Measurements from ENCODE around the gene KRTAP4-8. TPM values are rescaled to one million over a fixed set of nuclear protein-coding genes. Genes with fewer than 3 reads are reported as not detected.
"Not testable (repeated sequence)": the region's sequence is repeated elsewhere in the genome, so short reads cannot be mapped to it uniquely, and the experiment has no call there.

KRTAP4-8 gene
- total RNA-seq (not detected), polyA plus RNA-seq (0.02 TPM)
- long read RNA-seq, donor 1: 0 reads
- long read RNA-seq, donor 2: 0 reads
- long read RNA-seq, donor 3: 0 reads
- long read RNA-seq, donor 4: 0 reads
- long read RNA-seq, donor 5: 0 reads
- long read RNA-seq, donor 6: 0 reads
- long read RNA-seq, donor 7: 0 reads
- long read RNA-seq, donor 8: 0 reads
- long read RNA-seq, donor 9: 0 reads
- long read RNA-seq, donor 10: 0 reads

- DNase-seq (ENCODE audit: low read depth in 6 of 9, low spot score in 9 of 9): no peak
- H3K4me1 ChIP-seq (ENCODE audit: control insufficient read depth in 2 of 2, insufficient read depth in 2 of 2, low read length in 2 of 2): no peaks in the 10 kb centered on the region
- WGBS: 92% methylated on average over 4 of the region's 4 CpGs
Observed at GRCh38 chr17:41098042-41098441, at the start of gene KRTAP4-8. KRTAP4-8 (minus strand) TSS chr17:41098142; CDS start chr17:41098084, 58 bp downstream.

GRCh38 chr17:41145261-41145660, 47.3 kb upstream of the KRTAP4-8 start:
- Histone ChIP-seq H3K4me1 (ENCODE audit: control insufficient read depth in 2 of 2, insufficient read depth in 2 of 2, low read length in 2 of 2) (no peaks in the 10 kb centered on the region), H3K36me3 (ENCODE audit: control insufficient read depth in 2 of 2, insufficient read depth in 2 of 2, low read length in 1 of 2) (no peaks in the 10 kb centered on the region), H3K4me3 (ENCODE audit: low read length in 2 of 2) (no peak overlapping the region), H3K9me3 (ENCODE audit: control insufficient read depth in 2 of 2, insufficient read depth in 1 of 2, low read length in 1 of 2) (peaks cover under 1 to 1% of the 10 kb centered on the region in 2 donors), H3K27ac (ENCODE audit: low read depth in 1 of 2, low read length in 1 of 2) (no peak overlapping the region), H3K27me3 (ENCODE audit: control insufficient read depth in 2 of 2, insufficient read depth in 1 of 2, low read length in 1 of 2) (no peaks in the 10 kb centered on the region)
- WGBS: 95% methylated on average over 2 of the region's 2 CpGs
- no peak for DNase-seq (ENCODE audit: low read depth in 6 of 9, low spot score in 9 of 9)

More at GRCh38 chr17:41098042-41098441, at the start of gene KRTAP4-8:
- no peaks in the 10 kb centered on the region for H3K36me3 ChIP-seq (ENCODE audit: control insufficient read depth in 2 of 2, insufficient read depth in 2 of 2, low read length in 1 of 2)
- no peak within 1 kb of the TSS for H3K4me3 ChIP-seq (ENCODE audit: low read length in 2 of 2)
- no peaks in the 10 kb centered on the region for H3K9me3 ChIP-seq (ENCODE audit: control insufficient read depth in 2 of 2, insufficient read depth in 1 of 2, low read length in 1 of 2)
- no peak within 1 kb of the TSS for H3K27ac ChIP-seq (ENCODE audit: low read depth in 1 of 2, low read length in 1 of 2)
- no peaks in the 10 kb centered on the region for H3K27me3 ChIP-seq (ENCODE audit: control insufficient read depth in 2 of 2, insufficient read depth in 1 of 2, low read length in 1 of 2)

GRCh38 chr17:41144846-41145245, 46.9 kb upstream of the KRTAP4-8 start:
- no peaks in the 10 kb centered on the region for H3K27me3 ChIP-seq (ENCODE audit: control insufficient read depth in 2 of 2, insufficient read depth in 1 of 2, low read length in 1 of 2)
- no peak overlapping the region for H3K27ac ChIP-seq (ENCODE audit: low read depth in 1 of 2, low read length in 1 of 2)
- peaks cover 2 to 5% of the 10 kb centered on the region in 2 donors for H3K9me3 ChIP-seq (ENCODE audit: control insufficient read depth in 2 of 2, insufficient read depth in 1 of 2, low read length in 1 of 2)
- H3K36me3 ChIP-seq (ENCODE audit: control insufficient read depth in 2 of 2, insufficient read depth in 2 of 2, low read length in 1 of 2): no peaks in the 10 kb centered on the region
- no peak overlapping the region for H3K4me3 ChIP-seq (ENCODE audit: low read length in 2 of 2)
- H3K4me1 ChIP-seq (ENCODE audit: control insufficient read depth in 2 of 2, insufficient read depth in 2 of 2, low read length in 2 of 2): no peaks in the 10 kb centered on the region
- no peak for DNase-seq (ENCODE audit: low read depth in 6 of 9, low spot score in 9 of 9)
- 97% methylated on average over 1 of the region's 1 CpG for WGBS

GRCh38 chr17:41141361-41141760, 43.4 kb upstream of the KRTAP4-8 start:
- Histone ChIP-seq H3K9me3 (ENCODE audit: control insufficient read depth in 2 of 2, insufficient read depth in 1 of 2, low read length in 1 of 2) (peaks cover 2 to 8% of the 10 kb centered on the region in 2 donors), H3K27ac (ENCODE audit: low read depth in 1 of 2, low read length in 1 of 2) (no peak overlapping the region), H3K4me1 (ENCODE audit: control insufficient read depth in 2 of 2, insufficient read depth in 2 of 2, low read length in 2 of 2) (no peaks in the 10 kb centered on the region), H3K4me3 (ENCODE audit: low read length in 2 of 2) (no peak overlapping the region), H3K27me3 (ENCODE audit: control insufficient read depth in 2 of 2, insufficient read depth in 1 of 2, low read length in 1 of 2) (no peaks in the 10 kb centered on the region), H3K36me3 (ENCODE audit: control insufficient read depth in 2 of 2, insufficient read depth in 2 of 2, low read length in 1 of 2) (no peaks in the 10 kb centered on the region)
- no peak for DNase-seq (ENCODE audit: low read depth in 6 of 9, low spot score in 9 of 9)

- 92% methylated on average over 6 of the region's 6 CpGs for WGBS
- H3K4me3 ChIP-seq (ENCODE audit: low read length in 2 of 2): no peak within 1 kb of the TSS
- H3K36me3 ChIP-seq (ENCODE audit: control insufficient read depth in 2 of 2, insufficient read depth in 2 of 2, low read length in 1 of 2): no peaks in the 10 kb centered on the region
- H3K27me3 ChIP-seq (ENCODE audit: control insufficient read depth in 2 of 2, insufficient read depth in 1 of 2, low read length in 1 of 2): no peaks in the 10 kb centered on the region
- H3K4me1 ChIP-seq (ENCODE audit: control insufficient read depth in 2 of 2, insufficient read depth in 2 of 2, low read length in 2 of 2): no peaks in the 10 kb centered on the region
- H3K9me3 ChIP-seq (ENCODE audit: control insufficient read depth in 2 of 2, insufficient read depth in 1 of 2, low read length in 1 of 2): peaks cover 2 to 8% of the 10 kb centered on the region in 2 donors
- no peak for DNase-seq (ENCODE audit: low read depth in 6 of 9, low spot score in 9 of 9)
- H3K27ac ChIP-seq (ENCODE audit: low read depth in 1 of 2, low read length in 1 of 2): no peak within 1 kb of the TSS
Observed at GRCh38 chr17:41140360-41141131, 42.6 kb upstream of the KRTAP4-8 start, which contains the start of gene KRTAP4-6. KRTAP4-6 (minus strand) TSS chr17:41140544; CDS start chr17:41140487, 57 bp downstream.

- DNase-seq (ENCODE audit: low read depth in 6 of 9, low spot score in 9 of 9); H3K27ac ChIP-seq (ENCODE audit: low read depth in 1 of 2, low read length in 1 of 2); H3K9me3 ChIP-seq (ENCODE audit: control insufficient read depth in 2 of 2, insufficient read depth in 1 of 2, low read length in 1 of 2); H3K4me3 ChIP-seq (ENCODE audit: low read length in 2 of 2); H3K27me3 ChIP-seq (ENCODE audit: control insufficient read depth in 2 of 2, insufficient read depth in 1 of 2, low read length in 1 of 2); H3K4me1 ChIP-seq (ENCODE audit: control insufficient read depth in 2 of 2, insufficient read depth in 2 of 2, low read length in 2 of 2); H3K36me3 ChIP-seq (ENCODE audit: control insufficient read depth in 2 of 2, insufficient read depth in 2 of 2, low read length in 1 of 2): not testable (repeated sequence)
- 94% methylated on average over 12 of the region's 12 CpGs for WGBS
Observed at GRCh38 chr17:41139865-41140264, 41.9 kb upstream of the KRTAP4-8 start.

GRCh38 chr17:41133880-41134735, 36.2 kb upstream of the KRTAP4-8 start:
- no peak for DNase-seq (ENCODE audit: low read depth in 6 of 9, low spot score in 9 of 9)
- no peak overlapping the region for H3K4me3 ChIP-seq (ENCODE audit: low read length in 2 of 2)
- H3K36me3 ChIP-seq (ENCODE audit: control insufficient read depth in 2 of 2, insufficient read depth in 2 of 2, low read length in 1 of 2): no peaks in the 10 kb centered on the region
- no peaks in the 10 kb centered on the region for H3K4me1 ChIP-seq (ENCODE audit: control insufficient read depth in 2 of 2, insufficient read depth in 2 of 2, low read length in 2 of 2)
- H3K27ac ChIP-seq (ENCODE audit: low read depth in 1 of 2, low read length in 1 of 2): no peak overlapping the region
- H3K27me3 ChIP-seq (ENCODE audit: control insufficient read depth in 2 of 2, insufficient read depth in 1 of 2, low read length in 1 of 2): no peaks in the 10 kb centered on the region
- 41% methylated on average over 2 of the region's 2 CpGs for WGBS
- no peaks in the 10 kb centered on the region for H3K9me3 ChIP-seq (ENCODE audit: control insufficient read depth in 2 of 2, insufficient read depth in 1 of 2, low read length in 1 of 2)

- Histone ChIP-seq H3K4me1 (ENCODE audit: control insufficient read depth in 2 of 2, insufficient read depth in 2 of 2, low read length in 2 of 2) (no peaks in the 10 kb centered on the region), H3K27me3 (ENCODE audit: control insufficient read depth in 2 of 2, insufficient read depth in 1 of 2, low read length in 1 of 2) (no peaks in the 10 kb centered on the region), H3K4me3 (ENCODE audit: low read length in 2 of 2) (no peak overlapping the region), H3K27ac (ENCODE audit: low read depth in 1 of 2, low read length in 1 of 2) (no peak overlapping the region), H3K36me3 (ENCODE audit: control insufficient read depth in 2 of 2, insufficient read depth in 2 of 2, low read length in 1 of 2) (no peaks in the 10 kb centered on the region), H3K9me3 (ENCODE audit: control insufficient read depth in 2 of 2, insufficient read depth in 1 of 2, low read length in 1 of 2) (no peaks in the 10 kb centered on the region)
- DNase-seq (ENCODE audit: low read depth in 6 of 9, low spot score in 9 of 9): no peak
- 93% methylated on average over 3 of the region's 3 CpGs for WGBS
Observed at GRCh38 chr17:41131979-41132378, 34.0 kb upstream of the KRTAP4-8 start.

GRCh38 chr17:41127371-41127770, 29.4 kb upstream of the KRTAP4-8 start:
- 97% methylated on average over 1 of the region's 1 CpG for WGBS
- Histone ChIP-seq H3K9me3 (ENCODE audit: control insufficient read depth in 2 of 2, insufficient read depth in 1 of 2, low read length in 1 of 2) (no peaks in the 10 kb centered on the region), H3K4me3 (ENCODE audit: low read length in 2 of 2) (no peak overlapping the region), H3K4me1 (ENCODE audit: control insufficient read depth in 2 of 2, insufficient read depth in 2 of 2, low read length in 2 of 2) (no peaks in the 10 kb centered on the region), H3K36me3 (ENCODE audit: control insufficient read depth in 2 of 2, insufficient read depth in 2 of 2, low read length in 1 of 2) (no peaks in the 10 kb centered on the region), H3K27me3 (ENCODE audit: control insufficient read depth in 2 of 2, insufficient read depth in 1 of 2, low read length in 1 of 2) (no peaks in the 10 kb centered on the region), H3K27ac (ENCODE audit: low read depth in 1 of 2, low read length in 1 of 2) (no peak overlapping the region)
- DNase-seq (ENCODE audit: low read depth in 6 of 9, low spot score in 9 of 9): no peak
